Kidney (tissue), 22 donors: ENCODE measurements around the gene YWHAH. TPM values are rescaled to one million over a fixed set of nuclear protein-coding genes. Genes with fewer than 3 reads are reported as not detected.

Source experiments
- DNase-seq, 5 donors: peaks; one replicate each; pipeline ENCODE4 v3.0.0-alpha.2; 2013 to 2020
- FAIRE-seq: peaks from 2 replicates; lab custom pipeline; 2012; peaks lifted over from hg19 to GRCh38; lab: Jason Lieb, UNC
- H3K27ac ChIP-seq, 2 donors: one replicate each; pipeline ENCODE4 v1.7.0; 2013; ENCODE audit warnings: low read depth in 2 of 2, low read length in 2 of 2, inconsistent platforms in 1 of 2
- H3K27me3 ChIP-seq: one replicate; pipeline ENCODE4 v1.7.1; 2013; ENCODE audit warnings: low read length, inconsistent platforms; ENCODE audit not compliant: control insufficient read depth, insufficient read depth
- H3K36me3 ChIP-seq, 3 donors: one replicate each; pipeline versions ENCODE4 v1.7.0 to v1.7.1; 2013; ENCODE audit warnings: low read length in 3 of 3, control low read depth in 1 of 3, inconsistent platforms in 1 of 3; ENCODE audit not compliant: insufficient read depth in 3 of 3, control insufficient read depth in 2 of 3
- H3K4me1 ChIP-seq, 3 donors: one replicate each; pipeline versions ENCODE4 v1.7.0 to v1.7.1; 2013; ENCODE audit warnings: low read length in 3 of 3, inconsistent platforms in 1 of 3, low read depth in 1 of 3; ENCODE audit not compliant: control insufficient read depth in 2 of 3, insufficient read depth in 2 of 3
- H3K4me3 ChIP-seq, 3 donors: one replicate each; pipeline versions ENCODE4 v1.7.0 to v1.8.1; 2013; ENCODE audit warnings: low read length in 3 of 3, control low read depth in 1 of 3, inconsistent platforms in 1 of 3
- H3K9ac ChIP-seq, 3 donors: one replicate each; pipeline versions ENCODE4 v1.7.0 to v1.7.1; 2013; ENCODE audit warnings: low read length in 3 of 3, control low read depth in 1 of 3, inconsistent platforms in 1 of 3
- H3K9me3 ChIP-seq, 3 donors: one replicate each; pipeline versions ENCODE4 v1.7.0 to v1.7.1; 2013; ENCODE audit warnings: low read length in 3 of 3, control low read depth in 1 of 3, inconsistent platforms in 1 of 3; ENCODE audit not compliant: control insufficient read depth in 2 of 3, insufficient read depth in 1 of 3
- CTCF ChIP-seq: IDR thresholded peaks from 3 replicates; pipeline ENCODE4 v1.5.1; 2012; ENCODE audit warnings: mild to moderate bottlenecking, moderate library complexity, borderline replicate concordance; ENCODE audit not compliant: insufficient read depth; ENCODE audit errors: extremely low read depth
- intact Hi-C: fragments of 100-400 bp; cut with DNase I; formaldehyde crosslinking; loops from one replicate; pipeline ENCODE4 v1.11.1; 2022
- long read RNA-seq, 10 donors: library from polyadenylated mRNA in 1 of 10; unstranded in 1 of 10; transcript quantifications; one replicate each; pipeline ENCODE4 v2.0.0 and lab custom pipeline, GENCODE V29; 2021 to 2026
- polyA plus RNA-seq: library from polyadenylated mRNA; stranded (reverse); fragments of 350-450 nt; fragmentation: Illumina TruSeq; extraction: RNeasy Lipid Tissue Mini Kit (QIAGEN cat#74804); gene quantifications from one replicate; pipeline ENCODE4 v1.2.3, GENCODE V29; 2014; ENCODE audit warnings: low read depth, low replicate concordance; ENCODE audit not compliant: insufficient read depth
- total RNA-seq: library from RNA; stranded (reverse); fragmentation: NEBNext Ultra II Directional; extraction: Animal tissue kit (Norgen Biotek cat#: 25700); gene quantifications from one replicate; pipeline ENCODE4 v1.2.1, GENCODE V29; 2021
- donor health status: control.
- donor health status: control.
- donor health status: control.
- donor health status: control.
- donor health status: control.
- donor health status: DM: yes; HTN: yes; CAD: no.
- donor health status: Normal renal cell carcinoma (clear cell type).

YWHAH gene
- 274 TPM for total RNA-seq
- polyA plus RNA-seq = 82.0 TPM
- long read RNA-seq, donor 1, transcript YWHAH-201 (2 exons, 1,825 nt) = major isoform, 44 of 44 reads
- long read RNA-seq, donor 1, partial matches to known transcripts = 0 of 44 reads
- long read RNA-seq, donor 1, other reads (novel, unspliced or antisense) = 0 of 44 reads
- long read RNA-seq, donor 2, transcript YWHAH-201 (2 exons, 1,825 nt) = major isoform, 34 of 34 reads
- long read RNA-seq, donor 2, partial matches to known transcripts = 0 of 34 reads
- long read RNA-seq, donor 2, other reads (novel, unspliced or antisense) = 0 of 34 reads
- long read RNA-seq, donor 3, transcript YWHAH-201 (2 exons, 1,825 nt) = major isoform, 38 of 38 reads
- long read RNA-seq, donor 3, partial matches to known transcripts = 0 of 38 reads
- long read RNA-seq, donor 3, other reads (novel, unspliced or antisense) = 0 of 38 reads
- long read RNA-seq, donor 4, transcript YWHAH-201 (2 exons, 1,825 nt) = major isoform, 35 of 35 reads
- long read RNA-seq, donor 4, partial matches to known transcripts = 0 of 35 reads
- long read RNA-seq, donor 4, other reads (novel, unspliced or antisense) = 0 of 35 reads
- long read RNA-seq, donor 5, transcript YWHAH-201 (2 exons, 1,825 nt) = major isoform, 5 of 5 reads
- long read RNA-seq, donor 5, partial matches to known transcripts = 0 of 5 reads
- long read RNA-seq, donor 5, other reads (novel, unspliced or antisense) = 0 of 5 reads
- long read RNA-seq, donor 6, transcript YWHAH-201 (2 exons, 1,825 nt) = major isoform, 29 of 29 reads
- long read RNA-seq, donor 6, partial matches to known transcripts = 0 of 29 reads
- long read RNA-seq, donor 6, other reads (novel, unspliced or antisense) = 0 of 29 reads
- long read RNA-seq, donor 7, transcript YWHAH-206 (3 exons, 662 nt) = minor isoform, 5 of 257 reads
- long read RNA-seq, donor 7, transcript YWHAH-201 (2 exons, 1,825 nt) = major isoform, 232 of 257 reads
- long read RNA-seq, donor 7, partial matches to known transcripts = 0 of 257 reads
- long read RNA-seq, donor 7, other reads (novel, unspliced or antisense) = 15 of 257 reads
- long read RNA-seq, donor 8, transcript YWHAH-201 (2 exons, 1,825 nt) = major isoform, 42 of 78 reads
- long read RNA-seq, donor 8, partial matches to known transcripts = 35 of 78 reads
- long read RNA-seq, donor 8, other reads (novel, unspliced or antisense) = 0 of 78 reads
- long read RNA-seq, donor 9, transcript YWHAH-201 (2 exons, 1,825 nt) = major isoform, 21 of 21 reads
- long read RNA-seq, donor 9, partial matches to known transcripts = 0 of 21 reads
- long read RNA-seq, donor 9, other reads (novel, unspliced or antisense) = 0 of 21 reads
- long read RNA-seq, donor 10, transcript YWHAH-201 (2 exons, 1,825 nt) = major isoform, 32 of 32 reads
- long read RNA-seq, donor 10, partial matches to known transcripts = 0 of 32 reads
- long read RNA-seq, donor 10, other reads (novel, unspliced or antisense) = 0 of 32 reads

GRCh38 chr22:31943978-31944699, at the start of gene YWHAH:
TSS of gene YWHAH (plus strand) at chr22:31944535. CDS start at chr22:31944734, 199 bp downstream.
- Histone ChIP-seq H3K4me3 (peak within 1 kb of the TSS; percentile 67 to 92 (median 87)), H3K36me3 (no peaks in the 10 kb centered on the region), H3K4me1 (peaks cover 3 to 9% (median 5%) of the 10 kb centered on the region in 3 donors), H3K27me3 (no peaks in the 10 kb centered on the region), H3K9me3 (no peaks in the 10 kb centered on the region), H3K9ac (peak within 1 kb of the TSS; percentile 71 to 91 (median 75)), H3K27ac (peak within 1 kb of the TSS; percentile 89 to 97)
- intact Hi-C loops = no loop called here
- no peak for TF ChIP-seq CTCF
- no peak for FAIRE-seq
- peak; percentile 98 to 99 (median 98) for DNase-seq

DNA sequence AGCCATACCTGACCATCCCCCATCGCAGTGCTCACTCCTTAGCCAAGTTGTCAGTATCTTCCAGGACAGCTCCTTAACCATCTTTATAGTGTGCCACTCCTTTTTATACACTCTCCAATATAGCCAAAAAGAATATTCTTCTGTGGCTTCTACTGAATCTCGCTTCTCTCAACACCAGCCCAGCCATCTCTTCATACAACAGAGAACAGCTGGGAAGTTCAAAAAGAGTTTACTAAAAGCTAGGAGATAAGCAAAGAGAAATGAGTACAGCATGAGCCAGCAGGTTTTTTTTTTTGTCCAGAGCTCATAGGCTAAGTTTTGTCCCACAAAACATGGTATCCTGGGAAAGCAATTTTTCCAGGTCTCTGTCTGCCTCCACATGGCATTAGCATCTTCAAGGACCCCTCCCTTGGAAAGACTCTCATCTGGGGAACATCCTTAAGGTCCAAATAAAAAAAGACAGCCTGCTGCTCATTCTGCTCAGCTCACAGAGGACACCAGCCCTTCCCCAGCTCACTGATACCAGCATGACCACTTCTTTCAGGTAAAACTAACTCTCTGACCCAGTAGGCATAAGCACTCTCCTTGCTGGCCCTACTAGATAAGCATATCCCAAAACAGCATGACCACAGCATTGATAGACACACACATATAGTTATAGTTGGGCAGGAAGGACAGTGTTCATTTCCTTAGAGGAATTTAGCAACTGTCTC, 48.8 kb upstream of the YWHAH start:
- Histone ChIP-seq H3K9me3 (no peaks in the 10 kb centered on the region), H3K27me3 (no peaks in the 10 kb centered on the region), H3K9ac (no peak overlapping the region), H3K4me1 (no peaks in the 10 kb centered on the region), H3K36me3 (peaks cover 0 to 22% (median 11%) of the 10 kb centered on the region in 3 donors), H3K4me3 (no peak overlapping the region), H3K27ac (no peak overlapping the region)
- intact Hi-C loops = no loop called here
- DNase-seq (peak in 1 of 5 donors; percentile 51), FAIRE-seq (no peak)
- TF ChIP-seq CTCF = no peak
